ENCODE measurements around the gene ARSI. TPM values are rescaled to one million over a fixed set of nuclear protein-coding genes. Genes with fewer than 3 reads are reported as not detected.

ARSI gene
- total and polyA plus RNA-seq, 5 donors = 0.25 to 1.1 (median 0.62) TPM

GRCh38 chr5:150306775-150307174 is 4.1 kb upstream of the ARSI start:
- 94% methylated on average over 4 of the region's 4 CpGs for WGBS
- ATAC-seq (no peak), DNase-seq (peak in 1 of 3 donors; percentile 17)
- Histone ChIP-seq H3K4me1 (ENCODE audit: control insufficient read depth, insufficient read depth, low read length) (no peaks in the 10 kb centered on the region), H3K27me3 (ENCODE audit: control insufficient read depth, insufficient read depth) (no peaks in the 10 kb centered on the region), H3K9me3 (ENCODE audit: control insufficient read depth, low read length) (no peaks in the 10 kb centered on the region), H3K27ac (ENCODE audit: low read length) (no peak overlapping the region), H3K4me3 (ENCODE audit: low read length) (no peak overlapping the region)
- intact Hi-C loops (cut with DNase I) = no loop called here

- DNase-seq = no peak
- Histone ChIP-seq H3K4me3 (ENCODE audit: low read length) (no peak overlapping the region), H3K9me3 (ENCODE audit: control insufficient read depth, low read length) (no peaks in the 10 kb centered on the region), H3K4me1 (ENCODE audit: control insufficient read depth, insufficient read depth, low read length) (no peaks in the 10 kb centered on the region), H3K27me3 (ENCODE audit: control insufficient read depth, insufficient read depth) (no peaks in the 10 kb centered on the region), H3K27ac (ENCODE audit: low read length) (no peak overlapping the region)
- WGBS = 33% methylated on average over 1 of the region's 1 CpG
- intact Hi-C loops (cut with DNase I) = no loop called here
- ATAC-seq = no peak
Observed at GRCh38 chr5:150305557-150305956, 2.9 kb upstream of the ARSI start.

GRCh38 chr5:150305095-150305494 is 2.4 kb upstream of the ARSI start:
- Histone ChIP-seq H3K27ac (ENCODE audit: low read length) (no peak overlapping the region), H3K27me3 (ENCODE audit: control insufficient read depth, insufficient read depth) (no peaks in the 10 kb centered on the region), H3K9me3 (ENCODE audit: control insufficient read depth, low read length) (no peaks in the 10 kb centered on the region), H3K4me1 (ENCODE audit: control insufficient read depth, insufficient read depth, low read length) (no peaks in the 10 kb centered on the region), H3K4me3 (ENCODE audit: low read length) (no peak overlapping the region)
- WGBS = 77% methylated on average over 2 of the region's 2 CpGs
- intact Hi-C loops (cut with DNase I) = no loop called here
- DNase-seq (no peak), ATAC-seq (no peak)

GRCh38 chr5:150304481-150305081 is 1.9 kb upstream of the ARSI start:
- 79% methylated on average over 4 of the region's 4 CpGs for WGBS
- H3K9me3 ChIP-seq (ENCODE audit: control insufficient read depth, low read length) = no peaks in the 10 kb centered on the region
- DNase-seq (no peak), ATAC-seq (no peak)
- no peaks in the 10 kb centered on the region for H3K27me3 ChIP-seq (ENCODE audit: control insufficient read depth, insufficient read depth)
- no peak overlapping the region for H3K27ac ChIP-seq (ENCODE audit: low read length)
- intact Hi-C loops (cut with DNase I) = no loop called here
- no peaks in the 10 kb centered on the region for H3K4me1 ChIP-seq (ENCODE audit: control insufficient read depth, insufficient read depth, low read length)
- H3K4me3 ChIP-seq (ENCODE audit: low read length) = no peak overlapping the region

- Histone ChIP-seq H3K9me3 (ENCODE audit: control insufficient read depth, low read length) (no peaks in the 10 kb centered on the region), H3K4me3 (ENCODE audit: low read length) (no peak overlapping the region), H3K27me3 (ENCODE audit: control insufficient read depth, insufficient read depth) (no peaks in the 10 kb centered on the region), H3K27ac (ENCODE audit: low read length) (no peak overlapping the region), H3K4me1 (ENCODE audit: control insufficient read depth, insufficient read depth, low read length) (no peaks in the 10 kb centered on the region)
- DNase-seq = no peak
- 49% methylated on average over 7 of the region's 7 CpGs for WGBS
- no peak for ATAC-seq
- intact Hi-C loops (cut with DNase I) = no loop called here
Observed at GRCh38 chr5:150303660-150304386, 1.1 kb upstream of the ARSI start.

GRCh38 chr5:150303070-150303615 is 438 bp upstream of the ARSI start:
- Histone ChIP-seq H3K4me1 (ENCODE audit: control insufficient read depth, insufficient read depth, low read length) (no peaks in the 10 kb centered on the region), H3K27ac (ENCODE audit: low read length) (no peak overlapping the region)

DNA sequence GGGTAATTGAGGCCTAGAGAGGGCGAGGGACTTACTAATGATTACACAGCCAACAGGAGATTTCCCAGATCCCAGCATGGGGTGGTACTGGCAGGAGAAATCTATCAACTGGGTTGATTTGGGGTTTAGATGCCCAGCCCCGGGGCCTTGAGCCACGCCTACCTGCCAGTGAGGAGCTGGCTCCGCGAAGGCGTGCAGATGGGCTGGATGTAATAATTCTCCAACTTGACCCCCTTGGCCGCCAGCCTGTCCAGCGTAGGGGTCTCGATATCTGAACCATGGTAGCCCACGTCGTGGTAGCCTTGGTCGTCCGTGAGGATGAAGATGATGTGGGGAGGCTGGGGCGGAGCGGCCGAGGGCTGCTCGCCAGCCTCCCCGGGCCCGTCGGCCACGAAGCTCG is 804 bp downstream of the ARSI start:
- intact Hi-C loops (cut with DNase I) = no loop called here
- H3K27ac ChIP-seq (ENCODE audit: low read length) = no peak overlapping the region
- DNase-seq = no peak

More at GRCh38 chr5:150303070-150303615, 438 bp upstream of the ARSI start:
- ATAC-seq = no peak
- Histone ChIP-seq H3K27me3 (ENCODE audit: control insufficient read depth, insufficient read depth) (no peaks in the 10 kb centered on the region), H3K4me3 (ENCODE audit: low read length) (no peak overlapping the region), H3K9me3 (ENCODE audit: control insufficient read depth, low read length) (no peaks in the 10 kb centered on the region)
- WGBS = 9% methylated on average over 16 of the region's 16 CpGs
- DNase-seq = no peak
- intact Hi-C loops (cut with DNase I) = no loop called here

DNA sequence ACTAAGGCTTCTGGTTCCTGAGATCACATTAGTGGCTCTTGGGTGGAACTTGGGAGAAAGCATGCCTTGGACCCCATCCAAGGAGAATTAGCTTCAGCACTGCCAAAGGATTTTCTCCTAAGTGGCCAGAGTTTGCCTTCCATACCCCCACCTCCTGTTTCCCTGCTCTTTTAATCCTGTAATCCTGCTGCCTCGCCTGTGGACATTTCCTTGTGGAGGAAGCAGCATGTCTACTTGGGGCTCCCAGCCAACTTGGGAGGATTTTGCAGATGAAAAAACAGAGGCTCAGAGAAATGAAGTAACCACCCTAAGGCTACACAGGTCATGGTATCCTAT is 1.6 kb downstream of the ARSI start:
- Histone ChIP-seq H3K4me3 (ENCODE audit: low read length) (no peak overlapping the region), H3K9me3 (ENCODE audit: control insufficient read depth, low read length) (no peaks in the 10 kb centered on the region), H3K27me3 (ENCODE audit: control insufficient read depth, insufficient read depth) (no peaks in the 10 kb centered on the region), H3K27ac (ENCODE audit: low read length) (no peak overlapping the region), H3K4me1 (ENCODE audit: control insufficient read depth, insufficient read depth, low read length) (no peaks in the 10 kb centered on the region)
- WGBS = 47% methylated on average over 1 of the region's 1 CpG
- intact Hi-C loops (cut with DNase I) = no loop called here
- no peak for DNase-seq
- ATAC-seq = no peak

More for the DNA sequence above, 804 bp downstream of the ARSI start:
- H3K4me1 ChIP-seq (ENCODE audit: control insufficient read depth, insufficient read depth, low read length) = no peaks in the 10 kb centered on the region
- WGBS = 25% methylated on average over 22 of the region's 22 CpGs
- H3K9me3 ChIP-seq (ENCODE audit: control insufficient read depth, low read length) = no peaks in the 10 kb centered on the region
- ATAC-seq = no peak
- peak overlapping the region; percentile 16 for H3K4me3 ChIP-seq (ENCODE audit: low read length)
- H3K27me3 ChIP-seq (ENCODE audit: control insufficient read depth, insufficient read depth) = no peaks in the 10 kb centered on the region

GRCh38 chr5:150300496-150301169 is 2.1 kb downstream of the ARSI start:
- H3K4me1 ChIP-seq (ENCODE audit: control insufficient read depth, insufficient read depth, low read length) = no peaks in the 10 kb centered on the region
- H3K27me3 ChIP-seq (ENCODE audit: control insufficient read depth, insufficient read depth) = no peaks in the 10 kb centered on the region
- intact Hi-C loops (cut with DNase I) = no loop called here
- H3K27ac ChIP-seq (ENCODE audit: low read length) = no peak overlapping the region
- H3K4me3 ChIP-seq (ENCODE audit: low read length) = no peak overlapping the region
- no peaks in the 10 kb centered on the region for H3K9me3 ChIP-seq (ENCODE audit: control insufficient read depth, low read length)
- DNase-seq (no peak), ATAC-seq (no peak)
- WGBS = 74% methylated on average over 13 of the region's 13 CpGs

DNA sequence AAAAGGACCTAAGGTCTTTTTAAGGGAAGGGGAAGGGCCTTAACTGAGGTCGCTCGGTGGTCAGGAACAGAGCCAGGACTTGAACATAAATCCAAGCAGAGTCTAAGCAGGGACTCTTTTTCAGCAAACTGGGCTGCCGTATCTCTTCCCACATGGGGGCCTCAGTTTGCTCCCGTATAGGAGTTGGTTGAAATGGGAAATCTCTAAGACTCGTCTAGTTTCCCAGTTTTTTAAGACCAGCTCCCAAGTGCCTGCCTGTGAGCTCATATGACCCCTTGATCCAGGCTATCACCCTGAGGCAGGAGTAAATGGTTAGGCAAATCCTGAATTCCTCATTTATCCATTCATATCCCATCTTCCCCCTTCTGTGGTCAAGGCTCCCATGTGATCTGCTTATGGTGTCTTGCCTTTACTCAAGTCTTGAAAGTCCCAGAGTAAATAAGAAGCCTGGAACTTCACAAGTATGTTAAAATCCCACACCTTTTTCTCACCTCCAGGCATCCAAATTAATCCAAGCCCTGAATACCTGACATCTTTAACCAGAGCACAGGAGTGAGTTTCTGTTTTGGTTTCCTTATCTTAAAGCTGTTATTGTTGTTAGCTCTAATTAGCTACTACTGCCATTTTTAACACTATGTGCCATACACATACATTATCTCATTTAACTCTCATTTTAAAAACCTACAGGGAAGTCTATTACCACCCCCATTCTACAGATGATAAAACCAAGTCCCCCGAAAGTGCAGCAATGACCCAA is 3.0 kb downstream of the ARSI start:
- H3K9me3 ChIP-seq (ENCODE audit: control insufficient read depth, low read length) = no peaks in the 10 kb centered on the region
- H3K27me3 ChIP-seq (ENCODE audit: control insufficient read depth, insufficient read depth) = no peaks in the 10 kb centered on the region
- ATAC-seq (no peak), DNase-seq (no peak)
- peak overlapping the region; percentile 13 for H3K27ac ChIP-seq (ENCODE audit: low read length)
- H3K4me3 ChIP-seq (ENCODE audit: low read length) = no peak overlapping the region
- peaks cover 4% of the 10 kb centered on the region for H3K4me1 ChIP-seq (ENCODE audit: control insufficient read depth, insufficient read depth, low read length)
- intact Hi-C loops (cut with DNase I) = no loop called here
- 70% methylated on average over 6 of the region's 6 CpGs for WGBS

Data from right cardiac atrium (tissue), 5 donors.